ENCODE results near the gene CST4.
"Not testable (repeated sequence)": the region's sequence is repeated elsewhere in the genome, so short reads cannot be mapped to it uniquely, and the experiment has no call there.

- TF ChIP-seq, protein P1, sequence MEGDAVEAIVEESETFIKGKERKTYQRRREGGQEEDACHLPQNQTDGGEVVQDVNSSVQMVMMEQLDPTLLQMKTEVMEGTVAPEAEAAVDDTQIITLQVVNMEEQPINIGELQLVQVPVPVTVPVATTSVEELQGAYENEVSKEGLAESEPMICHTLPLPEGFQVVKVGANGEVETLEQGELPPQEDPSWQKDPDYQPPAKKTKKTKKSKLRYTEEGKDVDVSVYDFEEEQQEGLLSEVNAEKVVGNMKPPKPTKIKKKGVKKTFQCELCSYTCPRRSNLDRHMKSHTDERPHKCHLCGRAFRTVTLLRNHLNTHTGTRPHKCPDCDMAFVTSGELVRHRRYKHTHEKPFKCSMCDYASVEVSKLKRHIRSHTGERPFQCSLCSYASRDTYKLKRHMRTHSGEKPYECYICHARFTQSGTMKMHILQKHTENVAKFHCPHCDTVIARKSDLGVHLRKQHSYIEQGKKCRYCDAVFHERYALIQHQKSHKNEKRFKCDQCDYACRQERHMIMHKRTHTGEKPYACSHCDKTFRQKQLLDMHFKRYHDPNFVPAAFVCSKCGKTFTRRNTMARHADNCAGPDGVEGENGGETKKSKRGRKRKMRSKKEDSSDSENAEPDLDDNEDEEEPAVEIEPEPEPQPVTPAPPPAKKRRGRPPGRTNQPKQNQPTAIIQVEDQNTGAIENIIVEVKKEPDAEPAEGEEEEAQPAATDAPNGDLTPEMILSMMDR (IDR thresholded peaks at IDR 0.05; ENCODE audit: borderline replicate concordance, extremely low read depth, low read length, poor library complexity, severe bottlenecking) = peak; percentile 60
- TF ChIP-seq EZH2 (IDR thresholded peaks at IDR 0.05; ENCODE audit: borderline replicate concordance, low read depth, low read length, severe bottlenecking) = not testable (repeated sequence)
Observed at GRCh38 chr20:23723659-23724307, 34.9 kb upstream of the CST4 start.

Data from DND-41 (cell line).